CD4-positive, alpha-beta T cell treated with Interleukin-10 for 1 hour (primary cell): ENCODE data around the gene SUV39H1.
"Not testable (repeated sequence)": the region's sequence is repeated elsewhere in the genome, so short reads cannot be mapped to it uniquely, and the experiment has no call there.

Source experiments
- DNase-seq: peaks from one replicate; pipeline ENCODE4 v3.0.0-alpha.2; 2020

Gene SUV39H1

DNA sequence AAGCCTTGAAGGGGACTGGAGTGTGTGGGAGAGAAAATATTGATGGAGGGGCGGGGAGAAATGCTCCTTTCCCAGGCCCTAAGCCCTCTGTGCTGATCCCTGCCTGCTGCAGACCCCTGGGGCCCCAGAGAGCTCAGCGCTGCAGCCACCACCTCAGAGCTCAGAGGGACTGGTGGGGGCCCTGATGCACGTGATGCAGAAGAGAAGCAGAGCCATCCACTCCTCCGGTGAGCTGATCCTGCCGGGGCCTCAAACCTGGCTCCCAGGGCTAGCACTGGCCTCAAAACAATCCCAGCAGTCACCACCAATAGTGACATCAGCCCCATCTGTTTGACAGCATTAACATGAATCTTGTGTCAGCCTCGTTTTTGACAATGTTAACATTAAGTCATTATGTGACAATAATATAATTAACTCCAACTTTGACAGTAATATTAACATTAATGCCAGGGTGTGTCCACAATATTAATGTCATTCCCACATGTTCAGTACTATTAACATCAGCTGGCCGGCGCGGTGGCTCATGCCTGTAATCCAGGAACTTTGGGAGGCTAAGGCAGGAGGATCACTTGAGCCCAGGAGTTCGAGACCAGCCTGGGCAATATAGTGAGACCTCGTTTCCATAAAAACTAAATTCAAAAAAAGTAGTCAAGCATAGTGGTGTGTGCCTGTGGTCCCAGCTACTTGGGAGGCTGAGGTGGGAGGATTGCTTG is 7.2 kb upstream of the SUV39H1 start:
- DNase-seq, result no peak

DNA sequence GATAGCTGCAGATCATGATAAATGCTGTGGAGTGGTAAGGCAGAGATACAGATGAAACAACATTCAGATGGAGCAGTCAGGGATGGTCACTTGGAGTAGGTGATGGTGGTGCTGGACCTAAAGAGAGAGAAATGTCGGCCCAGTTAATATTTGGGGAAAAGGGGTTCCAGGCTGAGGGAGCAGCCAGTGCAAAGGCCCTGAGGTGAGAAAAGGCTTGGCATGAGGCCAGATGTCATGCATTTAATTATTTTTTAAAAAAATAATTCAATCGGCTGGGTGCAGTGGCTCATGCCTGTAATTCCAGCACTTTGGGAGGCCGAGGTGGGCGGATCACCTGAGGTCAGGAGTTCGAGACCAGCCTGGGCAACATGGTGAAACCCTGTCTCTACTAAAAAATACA is 4.8 kb upstream of the SUV39H1 start:
- DNase-seq, result not testable (repeated sequence)

DNA sequence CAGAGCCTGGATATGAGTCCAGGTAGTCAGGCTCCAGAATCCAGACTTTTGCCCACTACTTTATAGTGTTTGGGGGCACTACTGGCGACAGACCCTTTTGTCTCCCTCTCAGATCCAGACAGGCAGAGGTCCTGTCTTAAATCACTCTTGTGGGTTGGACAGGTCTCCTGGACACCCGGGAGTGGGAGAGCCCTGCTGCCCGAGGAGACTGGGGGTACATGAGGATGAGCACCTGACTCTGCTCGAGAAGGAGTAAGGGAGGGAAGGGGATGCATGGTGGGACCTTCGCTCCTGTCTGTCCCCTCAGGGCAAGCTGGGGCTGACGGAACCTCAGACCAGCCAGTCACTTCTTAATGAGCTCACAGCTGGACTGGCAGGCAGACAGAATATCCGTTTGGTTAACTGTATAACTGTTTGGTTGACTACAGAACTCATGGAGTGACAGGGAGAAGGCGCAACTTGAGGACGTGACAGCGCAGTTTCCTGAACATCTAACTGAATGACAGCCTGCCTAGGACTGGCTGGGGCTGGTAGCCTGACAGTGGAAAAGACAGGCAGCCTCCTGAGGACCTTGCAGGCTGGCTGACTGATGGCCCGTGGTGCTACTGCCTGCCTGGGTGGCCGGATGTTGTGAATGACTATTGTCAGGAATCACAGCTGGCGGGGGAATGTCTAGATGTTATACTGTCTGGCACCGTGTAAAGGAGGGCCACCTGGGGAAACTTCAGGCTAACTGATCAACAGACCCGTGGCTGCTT is 1.6 kb upstream of the SUV39H1 start:
- DNase-seq, result no peak

DNA sequence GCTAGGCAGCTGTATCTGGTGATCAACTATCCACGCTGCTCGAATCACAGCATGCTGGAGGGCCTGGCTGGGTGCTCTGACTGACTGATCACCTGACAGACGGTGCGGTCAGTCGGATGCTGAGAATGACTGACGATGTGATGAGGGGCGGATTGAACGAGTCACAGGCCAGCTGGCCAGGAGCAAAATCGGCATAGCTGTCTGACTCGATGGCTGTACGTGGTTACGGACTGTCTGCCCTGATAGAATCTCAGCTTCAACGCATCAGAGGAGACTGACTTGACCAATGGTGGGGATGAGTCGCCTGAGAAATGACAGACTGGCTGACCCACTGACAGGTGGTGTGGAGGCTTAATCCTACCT is 1.0 kb upstream of the SUV39H1 start:
- no peak for DNase-seq

DNA sequence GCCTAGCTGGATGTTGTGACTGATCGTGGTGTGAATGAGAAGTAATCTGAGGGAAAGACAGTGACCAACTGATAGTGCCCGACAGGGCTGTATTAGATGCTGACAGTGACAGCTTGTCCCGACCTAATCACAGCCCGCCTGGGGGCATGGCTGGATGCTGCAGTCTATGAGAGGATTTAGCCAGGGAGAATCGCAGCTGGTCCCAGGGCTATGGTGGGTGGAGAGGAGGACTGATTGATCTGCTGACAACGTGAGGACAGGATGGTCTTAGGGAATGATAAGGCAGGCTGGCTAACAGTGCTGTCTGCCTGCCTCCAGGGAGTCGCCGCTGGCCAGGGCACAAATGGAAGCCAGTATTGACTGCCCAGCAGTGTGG is 621 bp upstream of the SUV39H1 start:
- DNase-seq, result no peak

DNA sequence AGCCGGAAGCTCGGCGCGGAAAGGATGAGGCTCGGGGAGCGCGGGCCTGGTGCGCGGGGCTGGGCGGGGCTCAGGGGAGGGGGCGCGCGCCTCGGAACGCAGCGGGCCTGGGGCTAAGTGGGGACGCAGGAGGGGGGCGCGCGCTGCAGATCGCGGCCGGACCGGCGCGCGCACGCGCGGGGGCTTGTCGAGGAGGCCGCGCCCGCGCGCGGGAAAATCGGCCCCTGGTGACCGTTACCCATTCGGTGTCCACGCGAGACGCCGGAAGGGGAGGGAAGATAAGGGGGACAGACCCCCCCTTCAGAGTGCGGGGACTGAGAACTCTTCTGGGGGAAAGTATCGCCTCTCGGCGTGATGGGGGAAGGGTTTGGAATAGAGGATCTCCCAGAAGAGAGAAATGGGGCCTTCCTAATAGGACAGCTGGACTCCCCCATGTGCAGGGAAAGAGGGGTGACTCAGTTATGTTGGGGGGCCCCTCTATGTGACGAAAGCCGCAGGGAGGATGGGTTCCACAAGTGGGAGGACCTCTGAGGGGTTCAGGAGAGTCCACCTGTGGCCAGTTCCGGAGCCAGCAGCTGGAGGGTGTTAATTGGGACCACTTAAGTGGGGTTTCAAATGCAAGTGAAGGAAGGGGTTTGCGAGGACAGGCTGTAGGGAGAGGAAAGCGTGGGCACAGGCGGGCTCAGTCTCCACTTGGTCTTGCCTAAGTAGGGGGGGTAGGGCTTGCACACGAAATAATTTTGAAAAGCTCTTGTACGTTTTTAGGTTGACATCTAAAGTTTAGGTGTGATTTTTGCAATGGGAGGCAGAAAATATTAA is 584 bp downstream of the SUV39H1 start:
- DNase-seq, result peak; percentile 38

DNA sequence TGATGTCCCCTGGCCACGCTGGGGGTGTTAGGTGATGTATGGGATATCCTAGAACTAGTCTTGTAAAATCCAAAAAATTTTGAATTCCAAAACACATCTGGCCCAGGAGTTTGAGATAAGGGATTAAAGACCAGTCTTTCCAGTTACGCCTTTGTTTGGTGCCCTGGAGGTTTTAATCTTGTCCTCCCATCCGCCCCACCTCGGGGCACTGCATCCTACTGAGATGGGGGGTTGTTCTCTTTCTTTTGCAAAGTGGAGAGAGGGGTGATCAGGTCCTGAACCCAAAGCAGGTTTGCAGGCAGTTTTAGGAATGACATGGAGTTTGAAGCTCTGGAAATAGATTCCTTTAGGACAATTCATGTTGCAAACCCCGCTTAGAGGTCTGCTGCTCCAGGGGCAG is 1.8 kb downstream of the SUV39H1 start:
- DNase-seq, result no peak

DNA sequence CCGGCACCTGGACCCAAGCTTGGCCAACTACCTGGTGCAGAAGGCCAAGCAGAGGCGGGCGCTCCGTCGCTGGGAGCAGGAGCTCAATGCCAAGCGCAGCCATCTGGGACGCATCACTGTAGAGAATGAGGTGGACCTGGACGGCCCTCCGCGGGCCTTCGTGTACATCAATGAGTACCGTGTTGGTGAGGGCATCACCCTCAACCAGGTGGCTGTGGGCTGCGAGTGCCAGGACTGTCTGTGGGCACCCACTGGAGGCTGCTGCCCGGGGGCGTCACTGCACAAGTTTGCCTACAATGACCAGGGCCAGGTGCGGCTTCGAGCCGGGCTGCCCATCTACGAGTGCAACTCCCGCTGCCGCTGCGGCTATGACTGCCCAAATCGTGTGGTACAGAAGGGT is 3.7 kb downstream of the SUV39H1 start:
- no peak for DNase-seq

DNA sequence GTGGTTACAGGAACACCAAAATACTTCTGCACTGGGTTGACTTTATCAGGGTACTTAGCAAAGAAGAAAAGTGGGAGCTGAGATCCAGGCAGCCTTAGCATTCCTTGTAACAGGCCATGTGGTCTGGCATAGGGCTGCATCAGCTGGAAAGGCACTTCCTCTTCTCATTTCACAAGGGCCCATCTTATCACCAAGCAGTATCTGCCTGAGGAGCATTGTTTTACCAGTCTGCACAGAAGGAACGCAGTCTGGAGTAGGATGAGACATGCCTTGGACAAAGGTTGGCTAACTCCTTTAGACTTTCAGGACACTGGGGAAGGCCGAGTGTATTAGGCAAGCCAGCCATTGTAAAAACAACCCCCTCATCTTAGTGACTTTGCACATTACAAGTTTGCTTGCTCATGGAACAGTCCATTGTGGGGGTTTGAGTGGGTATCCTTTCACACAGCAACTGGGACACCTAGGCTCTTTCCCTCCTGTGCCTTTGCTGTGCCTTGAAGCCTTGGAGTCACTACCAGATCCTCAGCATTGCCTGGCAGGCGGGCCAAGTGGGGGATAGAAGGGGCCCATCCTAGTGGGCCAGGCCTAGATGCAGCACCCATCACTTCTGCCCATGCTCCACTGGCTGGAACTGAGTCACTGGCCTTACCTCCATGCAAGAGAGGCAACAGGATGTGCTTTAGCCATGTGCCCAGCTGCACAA is 4.6 kb downstream of the SUV39H1 start:
- DNase-seq, result no peak

DNA sequence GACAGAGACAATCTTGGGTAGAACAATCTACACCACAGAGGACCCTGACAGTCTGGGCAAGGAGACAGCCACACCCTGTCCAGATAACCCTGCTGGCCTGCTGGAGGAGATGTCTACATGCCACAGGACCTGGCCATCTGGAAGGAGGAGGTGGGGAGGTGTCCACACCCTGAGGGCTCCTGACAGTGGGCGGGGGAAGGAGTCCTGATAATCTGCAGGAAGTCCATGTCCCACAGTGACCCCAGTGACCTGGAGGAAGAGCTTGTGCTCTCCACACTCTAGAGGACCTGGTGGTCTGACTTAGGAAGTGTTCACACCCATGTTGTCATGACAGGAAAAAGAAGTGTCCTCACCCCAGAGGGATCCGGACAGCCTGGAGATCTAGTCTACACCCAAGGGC is 5.5 kb downstream of the SUV39H1 start:
- no peak for DNase-seq

DNA sequence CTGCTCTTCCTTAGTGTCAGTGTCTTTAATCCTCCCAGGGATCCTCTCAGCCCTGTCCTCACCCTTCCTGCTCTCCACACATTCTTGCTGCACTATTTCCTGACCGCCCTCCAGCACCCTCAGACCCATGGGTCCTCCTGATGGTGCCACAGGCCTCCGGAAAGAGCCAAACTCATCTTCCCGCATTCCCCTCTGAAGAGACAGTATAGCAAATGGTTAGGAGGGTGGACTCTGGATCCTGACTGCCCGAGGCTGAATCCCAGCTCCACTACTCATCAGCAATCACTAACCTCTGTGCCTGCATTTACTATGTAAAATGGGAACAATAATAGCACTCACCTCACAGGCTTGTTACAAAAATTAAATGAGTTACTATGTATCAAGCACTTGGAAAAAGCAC is 6.2 kb downstream of the SUV39H1 start:
- DNase-seq, result no peak

DNA sequence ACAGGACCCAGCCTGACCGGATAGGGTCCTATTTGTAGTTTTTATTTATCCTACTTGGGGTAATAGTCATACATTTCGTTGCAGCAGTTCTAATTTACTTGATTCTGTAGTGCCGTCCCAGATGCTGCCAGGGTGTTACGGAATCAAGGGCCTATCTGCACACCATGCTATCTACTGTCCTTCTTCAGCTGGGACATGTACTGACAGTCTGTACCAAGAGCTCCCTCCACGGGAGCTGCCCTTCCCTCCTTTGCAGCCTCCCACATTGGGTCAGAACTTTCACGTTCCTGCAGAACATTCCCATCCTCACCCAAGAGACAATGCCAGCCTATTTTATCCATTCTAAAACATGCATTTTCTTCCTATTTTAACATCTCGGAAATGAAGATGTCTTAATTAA is 6.7 kb downstream of the SUV39H1 start:
- DNase-seq, result no peak

DNA sequence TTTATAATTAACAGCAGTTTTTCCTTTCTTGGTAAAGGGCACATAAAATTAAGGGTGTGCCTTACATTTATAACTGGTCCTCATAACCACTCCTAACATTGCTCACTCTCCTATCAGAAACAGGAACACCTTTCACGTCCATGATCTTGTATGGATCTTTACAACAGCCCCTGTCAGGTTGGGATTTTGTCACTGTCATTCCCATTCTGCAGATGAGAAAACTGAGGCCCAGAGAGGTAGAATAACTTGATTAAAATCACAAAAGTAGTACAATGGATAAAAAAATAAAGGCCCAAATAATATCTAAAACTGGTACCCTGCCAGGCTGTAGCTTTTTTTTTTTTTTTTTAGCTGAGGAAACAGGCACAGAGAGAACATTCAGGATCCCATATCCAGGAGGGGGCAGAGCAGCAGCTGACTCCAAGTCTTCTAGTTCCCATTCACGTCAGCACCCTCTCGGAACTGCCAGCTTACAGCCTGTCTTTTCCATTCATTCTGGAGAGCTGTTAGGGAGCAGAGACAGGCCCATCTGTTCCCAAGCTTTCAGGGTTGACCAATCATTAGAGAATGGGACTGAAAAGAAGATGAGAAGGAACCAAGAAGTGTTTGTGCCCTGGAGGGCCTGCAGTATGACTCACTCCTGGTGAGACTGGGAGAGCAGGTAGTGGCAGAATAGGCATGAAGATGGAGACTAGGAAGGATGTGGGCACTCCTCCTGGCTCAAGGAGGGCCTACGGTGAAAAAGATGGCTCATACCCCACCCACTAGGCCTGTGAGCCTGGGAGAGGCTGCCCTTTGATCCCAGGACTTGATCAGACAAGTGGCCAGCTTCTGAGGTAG is 7.3 kb downstream of the SUV39H1 start:
- no peak for DNase-seq

DNA sequence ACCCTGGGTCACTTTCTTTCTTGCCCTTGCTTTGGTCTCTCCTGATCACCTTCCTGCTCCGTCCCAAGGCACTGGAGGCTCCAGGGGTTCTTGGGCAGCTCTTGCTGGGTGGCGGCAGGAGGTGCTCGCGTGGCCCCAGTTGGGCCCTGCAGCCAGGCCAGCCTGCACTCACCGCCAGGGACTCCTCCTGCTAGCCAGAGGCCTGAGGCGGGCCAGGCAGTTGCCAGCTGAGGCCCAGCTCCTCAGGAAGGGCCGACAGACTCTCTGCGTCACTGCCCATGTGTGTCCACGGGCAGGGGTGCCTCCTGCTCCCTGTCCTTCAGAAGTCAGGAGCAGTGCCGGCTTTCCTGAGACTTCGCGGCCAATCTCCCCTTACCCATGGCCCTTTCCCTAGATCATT is 9.3 kb downstream of the SUV39H1 start:
- no peak for DNase-seq

DNA sequence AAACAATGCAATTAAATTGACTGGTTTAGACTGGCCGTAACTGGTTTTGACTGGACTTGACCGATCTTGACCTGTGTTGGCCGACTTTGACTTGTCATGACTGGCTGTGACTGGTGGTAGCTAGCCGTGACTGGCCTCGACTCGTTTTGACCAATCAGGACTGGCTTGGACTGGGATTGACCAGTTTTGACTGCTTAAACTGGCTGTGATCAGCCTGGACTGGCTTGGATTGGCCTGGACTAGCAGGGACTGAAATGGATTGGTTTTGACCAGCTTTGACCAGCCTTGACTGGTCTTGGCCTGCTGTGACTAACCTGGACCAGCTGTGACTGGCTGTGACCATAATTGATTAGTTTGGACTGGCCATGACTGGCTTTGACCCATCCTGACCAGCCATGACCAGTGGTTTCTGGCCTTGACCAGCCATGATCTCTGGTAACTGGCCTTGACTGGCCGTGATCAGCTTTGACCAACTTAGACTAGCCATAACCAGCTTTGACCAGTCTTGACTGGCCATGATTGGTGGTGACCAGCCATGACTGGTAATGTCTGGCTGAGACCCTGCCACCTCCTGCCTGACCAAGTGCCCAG is 13.1 kb downstream of the SUV39H1 start:
- no peak for DNase-seq

DNA sequence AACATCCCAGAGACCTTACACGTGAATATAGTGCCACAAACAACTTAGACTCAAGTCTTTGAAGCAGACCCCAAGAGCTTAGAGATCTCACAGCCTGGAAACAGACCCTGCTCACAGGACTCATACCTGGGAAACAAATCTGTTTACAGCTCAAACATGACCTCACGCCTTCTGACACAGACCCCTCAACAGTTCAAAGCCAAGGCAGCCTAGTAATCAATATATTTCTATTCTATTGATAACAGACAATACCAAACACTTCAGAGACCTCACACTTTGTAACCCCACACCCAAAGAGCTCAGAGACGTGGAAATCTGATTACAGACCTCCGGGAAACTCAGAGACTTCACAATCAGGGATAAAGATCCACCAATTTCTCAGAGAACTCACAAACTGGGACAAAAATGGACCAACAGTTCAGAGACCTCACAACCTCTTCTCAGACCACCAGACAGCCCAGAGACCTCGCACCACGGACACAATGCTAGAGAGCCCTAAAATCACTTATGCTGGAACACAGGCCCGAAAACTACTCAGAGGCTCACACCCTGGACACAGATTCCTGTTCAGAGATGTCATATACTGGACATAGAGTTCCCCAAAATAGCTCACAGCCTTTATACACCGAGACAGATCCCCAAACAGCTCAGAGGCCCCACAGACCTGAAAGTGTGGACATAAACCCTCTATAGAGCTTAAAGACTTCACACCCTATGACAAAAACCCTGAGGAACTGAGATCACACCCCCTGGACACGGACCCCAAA is 14.8 kb downstream of the SUV39H1 start:
- DNase-seq, result no peak

DNA sequence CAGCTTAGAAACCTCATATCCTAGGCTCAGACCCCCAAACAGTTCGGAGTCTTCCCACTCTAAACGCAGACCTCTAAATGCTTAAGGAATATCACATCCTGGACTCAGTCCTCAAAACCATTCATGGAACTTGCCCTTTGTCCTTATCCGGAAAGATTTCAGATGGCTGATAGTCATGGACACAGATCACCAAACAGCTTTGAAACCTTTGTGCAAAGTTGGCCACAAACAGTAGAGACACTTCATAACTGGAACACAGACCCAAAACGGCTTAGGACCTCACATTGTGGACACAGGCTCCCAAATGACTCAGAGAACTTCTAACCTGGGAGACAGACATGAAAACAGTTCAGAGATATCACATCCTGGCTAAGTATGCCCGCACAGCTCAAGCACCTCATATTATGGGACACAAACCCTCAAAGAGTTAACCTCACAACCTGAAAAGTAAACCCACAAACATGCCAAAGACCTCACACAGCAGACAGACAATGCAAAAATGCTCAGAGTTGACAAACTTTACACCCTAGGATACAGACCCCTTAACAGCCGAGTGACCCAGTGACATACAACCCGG is 15.5 kb downstream of the SUV39H1 start:
- DNase-seq, result no peak

DNA sequence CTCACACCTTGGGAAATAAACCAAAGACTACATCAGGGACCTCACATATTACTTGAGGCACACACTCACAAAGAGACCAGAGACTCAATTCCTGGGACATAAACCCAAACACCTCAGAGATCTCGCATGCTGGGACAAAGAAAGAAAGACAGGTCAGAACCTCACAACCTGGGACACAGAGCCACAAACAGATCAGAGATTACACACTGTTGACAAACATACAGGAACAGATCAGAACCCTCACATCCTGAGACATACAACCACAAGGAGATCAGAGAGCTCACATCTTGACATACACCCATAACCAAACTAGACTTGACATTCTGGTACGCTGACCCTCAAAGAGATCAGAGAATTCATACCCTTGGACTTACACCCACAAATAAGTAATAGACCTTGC is 17.3 kb downstream of the SUV39H1 start:
- peak; percentile 41 for DNase-seq

DNA sequence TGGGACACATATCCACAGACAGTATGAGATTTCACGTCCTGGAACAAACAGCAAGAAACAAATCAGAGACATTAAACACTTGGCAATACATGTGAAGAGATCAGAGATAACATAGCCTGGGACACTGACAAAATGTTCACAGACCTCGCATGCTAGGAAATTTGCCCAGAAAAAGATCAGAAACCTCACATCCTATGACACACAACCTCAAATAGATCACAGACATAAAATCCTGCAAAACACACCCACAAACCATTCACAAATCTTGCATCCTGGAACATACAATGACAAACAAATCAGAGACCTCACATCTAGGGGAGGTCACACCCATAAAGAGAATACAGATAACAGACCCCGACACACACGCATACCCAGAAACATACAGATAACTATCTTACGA is 18.0 kb downstream of the SUV39H1 start:
- peak; percentile 39 for DNase-seq

DNA sequence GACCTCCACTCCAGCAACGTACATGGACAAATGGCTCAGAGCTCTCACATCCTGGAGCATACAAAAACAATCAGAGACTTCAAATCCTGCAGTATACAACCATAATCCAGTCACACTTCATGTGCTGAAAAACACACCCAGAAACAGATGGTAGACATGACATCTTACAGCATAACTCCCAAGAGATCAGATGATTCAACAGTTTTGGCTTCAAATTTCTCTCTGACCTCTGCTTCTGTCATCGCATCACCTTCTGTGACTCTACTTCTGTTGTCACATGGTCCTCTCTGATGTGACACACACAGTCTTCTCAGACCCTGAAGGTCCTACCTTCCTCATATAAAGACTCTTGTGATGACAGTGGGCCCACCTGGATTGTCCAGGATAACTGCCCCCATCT is 18.5 kb downstream of the SUV39H1 start:
- no peak for DNase-seq
